Midbrain (tissue), 1 donor: ENCODE measurements around the gene TMEM72.

Experiments
- DNase-seq: peaks from one replicate; lab custom pipeline; 2025; lab: John Stamatoyannopoulos, UW

TMEM72 gene

DNA sequence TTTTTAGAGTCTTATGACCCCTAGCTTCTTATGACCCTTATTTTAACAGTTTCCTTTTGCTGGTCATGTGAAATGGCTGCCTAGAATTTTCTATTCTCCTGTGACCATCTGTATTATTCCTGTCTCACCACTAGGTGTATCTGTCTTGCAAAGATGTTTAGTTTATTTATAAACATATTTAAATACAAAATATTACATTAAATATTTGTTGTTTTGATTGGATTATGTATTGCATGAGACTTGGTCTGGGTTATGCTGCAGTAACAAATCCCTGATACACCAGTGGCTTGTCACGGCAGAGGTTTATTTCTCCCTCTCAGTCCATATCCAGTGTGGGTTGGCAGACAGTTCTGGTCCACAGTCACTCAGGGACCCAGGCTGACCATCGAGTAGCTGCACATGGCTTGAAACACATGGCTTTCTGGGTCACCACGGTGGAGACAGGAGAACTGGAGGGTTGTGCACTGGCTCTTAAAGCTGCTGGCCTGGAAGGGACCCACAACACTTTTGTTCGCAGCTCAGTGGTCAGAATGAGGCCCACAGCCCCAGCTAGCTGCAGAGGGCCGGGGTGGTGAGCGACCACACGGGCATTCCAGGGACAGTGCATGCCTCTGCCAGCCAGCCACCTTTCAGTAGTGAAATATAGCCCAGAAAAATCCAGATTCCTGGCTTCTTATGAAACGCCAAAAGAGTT, 55.8 kb downstream of the TMEM72 start:
- DNase-seq = no peak

GRCh38 chr10:44967616-44968015, 56.5 kb downstream of the TMEM72 start:
- no peak for DNase-seq

- DNase-seq = peak; percentile 60
These were observed 57.0 kb downstream of the TMEM72 start for GRCh38 chr10:44968091-44968490.

- no peak for DNase-seq
These were observed 57.6 kb downstream of the TMEM72 start for GRCh38 chr10:44968500-44969400.

- DNase-seq = peak; percentile 23
These were observed 58.7 kb downstream of the TMEM72 start for GRCh38 chr10:44969854-44970253.

DNA sequence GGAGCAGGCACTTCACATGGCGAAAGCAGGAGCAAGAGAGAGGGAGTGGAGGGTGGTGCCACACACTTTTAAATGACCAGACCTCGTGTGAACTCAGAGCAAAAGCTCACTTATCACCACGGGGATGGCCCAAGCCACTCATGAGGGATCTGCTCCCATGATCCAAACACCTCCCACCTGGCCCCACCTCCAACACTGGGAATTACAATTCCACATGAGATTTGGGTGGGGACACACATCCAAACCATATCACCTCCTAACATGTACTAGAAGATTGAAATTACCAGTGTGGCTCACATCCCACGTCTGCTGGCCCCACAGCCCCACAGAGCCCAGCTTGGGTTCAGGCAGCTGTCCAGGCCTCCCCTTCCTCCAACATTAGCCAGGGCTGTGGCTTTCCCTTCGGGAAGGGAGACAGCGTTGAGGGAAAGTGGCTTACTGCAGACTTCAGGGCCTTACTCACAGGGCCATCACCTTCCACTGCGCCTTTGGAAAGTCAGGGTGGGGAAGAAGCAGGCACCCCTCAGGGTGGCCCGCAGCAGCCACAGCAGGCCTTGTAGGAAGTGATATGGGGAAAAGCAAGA, 59.8 kb downstream of the TMEM72 start:
- no peak for DNase-seq

- DNase-seq = no peak
These were observed 60.3 kb downstream of the TMEM72 start for GRCh38 chr10:44971434-44971833.

DNA sequence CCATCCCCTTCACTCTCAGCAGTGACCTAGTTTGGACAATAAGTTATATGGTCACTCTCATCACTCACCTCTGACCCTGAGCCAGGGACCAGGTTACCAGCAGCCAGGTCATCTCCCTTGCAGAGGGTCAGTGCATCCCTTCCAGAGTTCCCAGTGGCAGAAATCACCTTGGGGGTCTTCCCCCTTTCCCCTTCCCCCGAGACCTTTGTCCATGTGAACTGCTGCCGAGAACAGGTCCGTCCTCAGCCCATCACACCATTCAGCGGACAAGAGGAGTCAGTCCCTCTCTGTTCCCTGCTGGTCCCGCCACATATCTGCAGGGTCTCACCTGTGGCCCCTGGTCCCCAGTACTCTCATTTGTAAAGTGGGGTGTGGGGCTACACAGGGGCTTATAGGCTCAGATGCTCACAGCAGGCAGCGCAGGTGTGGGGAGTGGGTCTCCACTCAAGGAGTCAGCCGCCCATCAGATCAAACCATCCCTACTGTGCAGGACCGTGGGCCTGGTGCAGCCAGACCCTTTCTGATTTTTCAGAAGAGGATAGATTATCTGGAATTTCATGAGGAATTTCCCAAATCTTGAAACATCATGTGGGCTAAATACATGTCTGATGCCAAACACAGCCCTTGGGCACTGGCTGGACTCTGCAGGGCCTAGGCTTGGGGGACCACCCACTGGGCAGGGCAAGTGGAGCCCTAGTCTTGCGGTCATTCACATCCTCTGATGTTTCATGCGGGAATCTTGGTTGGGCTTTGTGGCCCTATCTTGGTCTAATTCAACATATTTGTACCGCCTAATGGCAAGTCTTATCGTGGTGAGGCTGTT, 61.0 kb downstream of the TMEM72 start:
- no peak for DNase-seq

DNA sequence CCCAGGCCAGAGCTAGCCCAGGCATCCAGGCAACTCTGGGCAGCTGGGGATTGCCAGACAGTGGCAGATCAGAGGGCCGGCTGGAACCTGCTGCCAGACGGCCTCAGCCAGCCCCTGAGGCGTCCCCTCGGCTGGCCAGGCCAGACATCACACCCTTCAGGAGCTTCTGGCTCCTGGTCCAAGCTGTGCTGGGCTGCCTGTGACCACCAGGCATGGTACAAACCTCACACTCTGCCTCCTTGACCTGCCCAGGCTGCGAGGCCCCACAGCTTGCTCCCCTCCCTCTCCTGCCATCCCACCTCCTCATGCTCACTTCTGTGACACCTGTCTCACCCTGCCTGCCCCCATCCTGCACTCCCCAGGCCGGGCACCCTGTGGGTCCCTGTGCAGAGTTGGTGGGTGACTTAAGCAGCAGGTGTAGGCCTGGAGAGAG, 61.8 kb downstream of the TMEM72 start:
- DNase-seq = no peak

GRCh38 chr10:44973323-44974081, 62.4 kb downstream of the TMEM72 start:
- no peak for DNase-seq

- DNase-seq = no peak
These were observed 63.0 kb downstream of the TMEM72 start for GRCh38 chr10:44974082-44974627.

DNA sequence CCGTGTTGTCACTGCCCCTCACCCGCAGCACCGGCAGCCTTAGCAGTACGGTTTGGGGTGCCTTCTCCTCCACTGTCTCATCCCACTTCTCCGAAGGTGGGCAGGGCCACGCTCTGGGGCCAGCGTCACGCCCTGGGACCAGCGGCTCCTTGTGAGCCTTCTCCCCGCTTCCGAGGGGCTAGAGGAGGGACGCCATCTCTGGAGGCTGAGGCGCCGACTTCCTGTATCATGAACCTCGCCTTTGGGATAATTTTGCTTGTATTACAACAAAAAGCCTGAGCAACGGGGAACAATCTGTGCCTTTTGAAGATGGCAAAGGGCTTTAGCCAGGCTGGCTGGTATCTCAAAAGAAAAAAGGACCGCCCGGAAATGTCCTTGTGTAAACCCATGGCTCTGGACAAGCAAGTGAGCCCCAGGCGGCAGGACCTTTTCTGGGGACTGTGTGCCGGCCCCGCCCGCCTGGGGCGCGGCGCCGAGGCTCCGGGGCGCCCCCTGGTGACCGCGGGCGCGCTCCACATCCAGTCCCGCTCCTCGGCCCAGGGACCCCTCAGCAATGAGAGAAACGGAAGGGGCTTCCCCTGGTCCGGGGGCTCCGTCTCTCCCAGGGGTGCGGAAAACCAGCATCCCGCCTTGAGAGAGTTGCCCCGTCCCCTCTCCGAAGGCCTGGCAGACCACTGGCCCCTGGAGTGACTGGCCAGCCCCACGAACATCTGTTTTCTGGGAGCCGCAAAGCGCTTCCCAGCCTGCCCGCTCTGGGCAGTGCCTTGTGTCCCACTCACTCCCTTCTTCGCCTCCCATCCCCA, 63.7 kb downstream of the TMEM72 start:
- DNase-seq = peak; percentile 61

- no peak for DNase-seq
These were observed 64.5 kb downstream of the TMEM72 start for GRCh38 chr10:44975431-44976331.

DNA sequence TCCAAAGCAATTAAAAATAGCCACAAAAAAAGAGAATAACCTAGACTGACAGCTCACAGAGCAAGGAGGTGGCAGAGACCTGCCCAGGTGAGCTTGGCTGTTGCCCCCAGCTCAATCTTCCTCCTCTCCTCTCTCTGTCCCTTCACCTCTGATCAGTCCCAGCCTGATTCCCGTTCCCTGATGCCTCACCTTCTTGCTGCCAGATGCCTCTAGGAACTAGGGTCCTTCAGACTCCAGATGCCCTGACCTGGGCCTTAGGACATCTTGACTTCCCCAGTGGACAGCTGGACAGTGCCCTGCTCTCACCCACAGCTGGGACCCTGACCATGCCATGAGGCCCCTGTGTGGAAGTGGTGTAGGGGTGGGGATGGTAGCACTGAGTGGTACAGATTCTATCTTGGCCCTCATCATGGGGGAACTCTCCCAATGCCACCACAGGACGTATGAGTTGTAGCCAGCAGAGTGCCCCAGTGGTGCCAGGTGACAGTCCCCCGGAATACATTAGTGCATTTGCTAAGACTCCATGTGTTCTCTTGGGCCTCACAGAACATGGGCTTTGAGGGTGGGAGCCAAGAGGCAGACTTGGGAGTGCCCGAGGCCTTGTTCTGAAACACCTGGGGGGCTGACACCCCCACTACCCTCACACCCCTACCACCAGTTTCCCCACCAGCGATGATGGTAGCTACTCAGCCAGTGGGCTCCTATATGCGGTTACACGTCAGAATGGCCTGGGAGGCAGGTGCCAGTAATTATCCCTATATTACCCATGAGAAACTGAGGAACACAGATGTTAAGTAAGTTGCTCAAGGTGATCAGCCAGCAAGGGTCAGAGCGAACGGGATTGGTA, 65.4 kb downstream of the TMEM72 start:
- DNase-seq = no peak

GRCh38 chr10:44977287-44978212, 66.4 kb downstream of the TMEM72 start:
- DNase-seq = no peak

- no peak for DNase-seq
These were observed 67.1 kb downstream of the TMEM72 start for GRCh38 chr10:44978213-44978569.
